Body of pancreas (tissue), 4 donors: ENCODE measurements around the gene KLHL26. TPM values are rescaled to one million over a fixed set of nuclear protein-coding genes. Genes with fewer than 3 reads are reported as not detected.

ENCODE experiments used
- ATAC-seq: fragments of 150-250 bp; one replicate; pipeline ENCODE4 v1.9.1; 2016
- DNase-seq, 4 donors: peaks; one replicate each; pipeline ENCODE4 v3.0.0-alpha.2; 2019
- H3K27ac ChIP-seq, 4 donors: fragments of 200-600 bp; sonication (generic); 1 replicate in 3 of 4; 2 replicates in 1 of 4; pipeline versions ENCODE4 v1.5.1 to v1.6.1; 2016 to 2019; ENCODE audit warnings: mild to moderate bottlenecking in 1 of 4, mixed read lengths in 1 of 4, moderate library complexity in 1 of 4
- H3K27me3 ChIP-seq, 2 donors: fragments of 200-600 bp; sonication (generic); one replicate each; pipeline ENCODE4 v1.6.0; 2016; ENCODE audit warnings: mild to moderate bottlenecking in 1 of 2
- H3K36me3 ChIP-seq, 2 donors: fragments of 200-600 bp; sonication (generic); replicated peaks in 1 of 2; 2 replicates each; pipeline ENCODE4 v1.5.1; 2016; ENCODE audit warnings: low read depth in 2 of 2; ENCODE audit not compliant: insufficient read depth in 1 of 2
- H3K4me1 ChIP-seq: fragments of 200-600 bp; sonication (generic); one replicate; pipeline ENCODE4 v1.6.0; 2016
- H3K4me3 ChIP-seq, 2 donors: fragments of 200-600 bp; sonication (generic); 1 replicate in 1 of 2; 2 replicates in 1 of 2; pipeline ENCODE4 v1.5.1; 2016 to 2019
- H3K9me3 ChIP-seq, 3 donors: fragments of 200-600 bp; sonication (generic); 1 replicate in 2 of 3; 2 replicates in 1 of 3; pipeline ENCODE4 v1.5.1; 2016
- POLR2A ChIP-seq, 3 donors: fragments of 450-650 bp; IDR thresholded peaks; one replicate each; pipeline ENCODE4 v1.6.1; 2016; ENCODE audit warnings: antibody characterized with exemption in 3 of 3, mild to moderate bottlenecking in 2 of 3
- WGBS, 2 donors: methylation state at CpG; one replicate each; pipeline ENCODE4 v1.1.5; 2017; 5-methylcytosine and 5-hydroxymethylcytosine counted together
- intact Hi-C: fragments of 100-400 bp; cut with DNase I; formaldehyde crosslinking; loops from one replicate; pipeline ENCODE4 v1.15.1; 2023
- total RNA-seq, 2 donors: library from RNA; depleted of rRNA; stranded (reverse); fragments of >200 nt; gene quantifications; one replicate each; pipeline ENCODE4 v1.1.0, GENCODE V29; 2016
- TF ChIP-seq, protein P1 (sequence below), 7 experiments: fragments of 450-650 bp in 4 of 7; fragments of 200-600 bp in 3 of 7; sonication (generic) in 3 of 7; IDR thresholded peaks; one replicate each; pipeline ENCODE4 v1.5.1; 2016 to 2019; ENCODE audit warnings: antibody characterized with exemption in 7 of 7

Gene KLHL26
- total RNA-seq, 2 donors from 2014 or later: 3.6 to 8.9 TPM

DNA sequence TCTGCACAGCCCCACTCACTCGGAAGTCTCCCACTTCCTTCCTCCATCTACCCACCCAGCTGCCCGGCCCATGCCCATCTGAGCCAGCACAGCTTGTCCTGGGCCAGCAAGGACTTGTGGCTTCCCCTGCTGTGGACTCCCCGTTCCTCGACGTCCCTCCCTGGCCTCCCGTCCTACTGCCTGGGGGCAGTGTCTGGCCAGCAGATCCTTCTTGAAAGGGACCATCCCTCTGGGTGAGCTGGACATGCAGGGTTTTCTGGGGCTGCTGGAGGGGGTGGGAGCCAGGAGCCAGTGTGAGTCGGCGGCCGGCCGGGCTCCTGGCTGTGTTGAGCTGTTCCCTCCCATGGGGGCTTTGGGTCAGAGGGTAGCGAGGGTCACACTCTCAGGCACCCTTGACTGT is 73.4 kb downstream of the KLHL26 start:
- no peak for ATAC-seq
- Histone ChIP-seq H3K4me1 (no peaks in the 10 kb centered on the region), H3K27ac (no peak overlapping the region), H3K27me3 (no peaks in the 10 kb centered on the region), H3K36me3 (no peaks in the 10 kb centered on the region), H3K9me3 (no peaks in the 10 kb centered on the region), H3K4me3 (no peak overlapping the region)
- DNase-seq: no peak
- TF ChIP-seq, protein P1, sequence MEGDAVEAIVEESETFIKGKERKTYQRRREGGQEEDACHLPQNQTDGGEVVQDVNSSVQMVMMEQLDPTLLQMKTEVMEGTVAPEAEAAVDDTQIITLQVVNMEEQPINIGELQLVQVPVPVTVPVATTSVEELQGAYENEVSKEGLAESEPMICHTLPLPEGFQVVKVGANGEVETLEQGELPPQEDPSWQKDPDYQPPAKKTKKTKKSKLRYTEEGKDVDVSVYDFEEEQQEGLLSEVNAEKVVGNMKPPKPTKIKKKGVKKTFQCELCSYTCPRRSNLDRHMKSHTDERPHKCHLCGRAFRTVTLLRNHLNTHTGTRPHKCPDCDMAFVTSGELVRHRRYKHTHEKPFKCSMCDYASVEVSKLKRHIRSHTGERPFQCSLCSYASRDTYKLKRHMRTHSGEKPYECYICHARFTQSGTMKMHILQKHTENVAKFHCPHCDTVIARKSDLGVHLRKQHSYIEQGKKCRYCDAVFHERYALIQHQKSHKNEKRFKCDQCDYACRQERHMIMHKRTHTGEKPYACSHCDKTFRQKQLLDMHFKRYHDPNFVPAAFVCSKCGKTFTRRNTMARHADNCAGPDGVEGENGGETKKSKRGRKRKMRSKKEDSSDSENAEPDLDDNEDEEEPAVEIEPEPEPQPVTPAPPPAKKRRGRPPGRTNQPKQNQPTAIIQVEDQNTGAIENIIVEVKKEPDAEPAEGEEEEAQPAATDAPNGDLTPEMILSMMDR (IDR thresholded peaks at IDR 0.05): no peak
- no peak for TF ChIP-seq POLR2A (IDR thresholded peaks at IDR 0.05)
- intact Hi-C loops: no loop called here
- 84% methylated on average over 11 of the region's 11 CpGs for WGBS, 2 donors

GRCh38 chr19:18710996-18711751 is 74.3 kb downstream of the KLHL26 start:
- Histone ChIP-seq H3K4me1 (no peaks in the 10 kb centered on the region), H3K27ac (no peak overlapping the region), H3K4me3 (no peak overlapping the region), H3K9me3 (no peaks in the 10 kb centered on the region), H3K36me3 (no peaks in the 10 kb centered on the region), H3K27me3 (no peaks in the 10 kb centered on the region)
- DNase-seq (peak in 1 of 4 donors; percentile 61), ATAC-seq (peak; percentile 36)
- TF ChIP-seq POLR2A (IDR thresholded peaks at IDR 0.05): no peak
- TF ChIP-seq, protein P1 (IDR thresholded peaks at IDR 0.05): no peak
- intact Hi-C loops: no loop called here
- WGBS, 2 donors: 73 to 74% methylated on average over 23 to 28 of the region's 28 CpGs

GRCh38 chr19:18711893-18712292 is 75.1 kb downstream of the KLHL26 start:
- TF ChIP-seq POLR2A (IDR thresholded peaks at IDR 0.05): no peak
- TF ChIP-seq, protein P1 (IDR thresholded peaks at IDR 0.05): no peak
- H3K27me3 ChIP-seq: no peaks in the 10 kb centered on the region
- intact Hi-C loops: no loop called here
- DNase-seq: no peak
- H3K9me3 ChIP-seq: no peaks in the 10 kb centered on the region
- no peaks in the 10 kb centered on the region for H3K36me3 ChIP-seq
- no peaks in the 10 kb centered on the region for H3K4me1 ChIP-seq
- 77 to 93% methylated on average over 3 of the region's 3 CpGs for WGBS, 2 donors
- H3K27ac ChIP-seq: no peak overlapping the region
- ATAC-seq: no peak
- H3K4me3 ChIP-seq: no peak overlapping the region

GRCh38 chr19:18712981-18713380 is 76.2 kb downstream of the KLHL26 start:
- Histone ChIP-seq H3K4me3 (no peak overlapping the region), H3K27me3 (no peaks in the 10 kb centered on the region), H3K9me3 (no peaks in the 10 kb centered on the region), H3K4me1 (no peaks in the 10 kb centered on the region), H3K27ac (no peak overlapping the region), H3K36me3 (no peaks in the 10 kb centered on the region)
- ATAC-seq (no peak), DNase-seq (no peak)
- intact Hi-C loops: no loop called here
- WGBS, 2 donors: 76 to 92% methylated on average over 5 of the region's 5 CpGs
- TF ChIP-seq, protein P1 (IDR thresholded peaks at IDR 0.05): no peak
- no peak for TF ChIP-seq POLR2A (IDR thresholded peaks at IDR 0.05)
